GM19238 (cell line): Measurements from ENCODE around the gene FAM199X.
A peak's percentile ranks its signal among the peaks of the same experiment; 100 is the strongest.

Experiments used
- DNase-seq: peaks from one replicate; pipeline ENCODE4 v3.0.0; 2011; ENCODE audit warnings: low spot score; ENCODE audit not compliant: insufficient read length

The FAM199X gene

GRCh38 chrX:104165894-104166734 lies at the start of gene FAM199X:
TSS of gene FAM199X (plus strand) at chrX:104166453. CDS start at chrX:104166786, 333 bp downstream.
- DNase-seq = peak; percentile 72

GRCh38 chrX:104117759-104118158 lies 48.5 kb upstream of the FAM199X start:
- no peak for DNase-seq

GRCh38 chrX:104118765-104119164 lies 47.5 kb upstream of the FAM199X start:
- DNase-seq = no peak

GRCh38 chrX:104122829-104123228 lies 43.4 kb upstream of the FAM199X start:
- no peak for DNase-seq

- no peak for DNase-seq
Observed at GRCh38 chrX:104126856-104127255, 39.4 kb upstream of the FAM199X start.

GRCh38 chrX:104130808-104131207 lies 35.4 kb upstream of the FAM199X start:
- DNase-seq = no peak

GRCh38 chrX:104134583-104135261 lies 31.5 kb upstream of the FAM199X start:
- no peak for DNase-seq

GRCh38 chrX:104135677-104136076 lies 30.6 kb upstream of the FAM199X start:
- DNase-seq = no peak

- peak; percentile 40 for DNase-seq
Observed at GRCh38 chrX:104136241-104137019, 29.8 kb upstream of the FAM199X start.

GRCh38 chrX:104137496-104137895 lies 28.8 kb upstream of the FAM199X start:
- DNase-seq = no peak

GRCh38 chrX:104141087-104141760 lies 25.0 kb upstream of the FAM199X start:
- no peak for DNase-seq

GRCh38 chrX:104151037-104151436 lies 15.2 kb upstream of the FAM199X start:
- DNase-seq = no peak

GRCh38 chrX:104156630-104157529 lies 9.4 kb upstream of the FAM199X start, which contains the start of gene SLC25A53:
TSS of gene SLC25A53 (minus strand) at chrX:104157009. CDS start at chrX:104105257, 51,752 bp downstream.
- peak; percentile 19 for DNase-seq

GRCh38 chrX:104166735-104167436 lies 633 bp downstream of the FAM199X start:
- DNase-seq = no peak

GRCh38 chrX:104168127-104168526 lies 1.9 kb downstream of the FAM199X start:
- DNase-seq = no peak

- DNase-seq = no peak
Observed at GRCh38 chrX:104172121-104172520, 5.9 kb downstream of the FAM199X start.

GRCh38 chrX:104172788-104173187 lies 6.5 kb downstream of the FAM199X start:
- DNase-seq = no peak

GRCh38 chrX:104173841-104174240 lies 7.6 kb downstream of the FAM199X start:
- no peak for DNase-seq

- DNase-seq = no peak
Observed at GRCh38 chrX:104183685-104184084, 17.4 kb downstream of the FAM199X start.

- no peak for DNase-seq
Observed at GRCh38 chrX:104187931-104188330, 21.7 kb downstream of the FAM199X start.
